Dendritic cell treated with granulocyte-macrophage colony-stimulating factor and Interleukin-4, amounts not matched to agents 40 ng/mL and 50 ng/mL, for 4 days (primary cell): ENCODE measurements around the gene OCA2.

Source experiments
- H3K27ac Mint-ChIP-seq: one replicate; pipeline ENCODE4 v1.8.0; 2022; ENCODE audit warnings: mild to moderate bottlenecking, mixed read lengths
- H3K27me3 Mint-ChIP-seq: one replicate; pipeline ENCODE4 v1.8.0; 2022; ENCODE audit warnings: mild to moderate bottlenecking, mixed read lengths
- H3K36me3 Mint-ChIP-seq: one replicate; pipeline ENCODE4 v1.8.0; 2022; ENCODE audit warnings: low read depth, mixed read lengths
- H3K4me1 Mint-ChIP-seq: one replicate; pipeline ENCODE4 v1.8.0; 2022; ENCODE audit warnings: low read depth, mixed read lengths
- H3K4me3 Mint-ChIP-seq: one replicate; pipeline ENCODE4 v1.8.0; 2022; ENCODE audit warnings: mild to moderate bottlenecking, moderate library complexity, mixed read lengths
- H3K9me3 Mint-ChIP-seq: one replicate; pipeline ENCODE4 v1.8.0; 2022; ENCODE audit warnings: mixed read lengths
- intact Hi-C: fragments of 100-400 bp; cut with micrococcal nuclease; formaldehyde crosslinking; loops from one replicate; pipeline ENCODE4 v1.15.0; 2022

The OCA2 gene

GRCh38 chr15:27833178-27833577 lies 265.9 kb downstream of the OCA2 start:
- H3K27ac Mint-ChIP-seq = no peak overlapping the region
- H3K4me1 Mint-ChIP-seq = no peaks in the 10 kb centered on the region

GRCh38 chr15:27832237-27832596 lies 266.9 kb downstream of the OCA2 start:
- Mint-ChIP-seq H3K27me3 (no peaks in the 10 kb centered on the region), H3K9me3 (peaks cover 36% of the 10 kb centered on the region), H3K4me3 (no peak overlapping the region), H3K4me1 (no peaks in the 10 kb centered on the region), H3K36me3 (no peaks in the 10 kb centered on the region), H3K27ac (no peak overlapping the region)
- intact Hi-C loops = no loop called here

More at GRCh38 chr15:27833178-27833577, 265.9 kb downstream of the OCA2 start:
- no peak overlapping the region for H3K4me3 Mint-ChIP-seq
- intact Hi-C loops = no loop called here
- peaks cover 36% of the 10 kb centered on the region for H3K9me3 Mint-ChIP-seq
- H3K36me3 Mint-ChIP-seq = no peaks in the 10 kb centered on the region
- H3K27me3 Mint-ChIP-seq = no peaks in the 10 kb centered on the region

- H3K4me3 Mint-ChIP-seq = no peak overlapping the region
- H3K36me3 Mint-ChIP-seq = no peaks in the 10 kb centered on the region
- no peak overlapping the region for H3K27ac Mint-ChIP-seq
- H3K27me3 Mint-ChIP-seq = no peaks in the 10 kb centered on the region
- no peaks in the 10 kb centered on the region for H3K4me1 Mint-ChIP-seq
- peaks cover 35% of the 10 kb centered on the region for H3K9me3 Mint-ChIP-seq
- intact Hi-C loops = no loop called here
These were observed 267.5 kb downstream of the OCA2 start for GRCh38 chr15:27831384-27832236.

- H3K9me3 Mint-ChIP-seq = peaks cover 15% of the 10 kb centered on the region
These were observed 270.4 kb downstream of the OCA2 start for GRCh38 chr15:27828746-27829145.

GRCh38 chr15:27826902-27827714 lies 272.0 kb downstream of the OCA2 start:
- no peak overlapping the region for H3K4me3 Mint-ChIP-seq
- H3K27ac Mint-ChIP-seq = no peak overlapping the region
- H3K36me3 Mint-ChIP-seq = no peaks in the 10 kb centered on the region
- no peaks in the 10 kb centered on the region for H3K27me3 Mint-ChIP-seq
- intact Hi-C loops = no loop called here
- H3K9me3 Mint-ChIP-seq = peaks cover 8% of the 10 kb centered on the region
- H3K4me1 Mint-ChIP-seq = no peaks in the 10 kb centered on the region

More at GRCh38 chr15:27828746-27829145, 270.4 kb downstream of the OCA2 start:
- Mint-ChIP-seq H3K4me1 (no peaks in the 10 kb centered on the region), H3K36me3 (no peaks in the 10 kb centered on the region), H3K27me3 (no peaks in the 10 kb centered on the region), H3K4me3 (no peak overlapping the region), H3K27ac (no peak overlapping the region)
- intact Hi-C loops = no loop called here

- intact Hi-C loops = no loop called here
- no peaks in the 10 kb centered on the region for H3K4me1 Mint-ChIP-seq
These were observed 272.7 kb downstream of the OCA2 start for GRCh38 chr15:27826411-27826810.

GRCh38 chr15:27824841-27825422 lies 274.2 kb downstream of the OCA2 start:
- Mint-ChIP-seq H3K4me3 (no peak overlapping the region), H3K4me1 (no peaks in the 10 kb centered on the region), H3K36me3 (no peaks in the 10 kb centered on the region), H3K9me3 (peaks cover 8% of the 10 kb centered on the region), H3K27me3 (no peaks in the 10 kb centered on the region), H3K27ac (no peak overlapping the region)
- intact Hi-C loops = no loop called here

More at GRCh38 chr15:27826411-27826810, 272.7 kb downstream of the OCA2 start:
- no peaks in the 10 kb centered on the region for H3K27me3 Mint-ChIP-seq
- H3K9me3 Mint-ChIP-seq = peaks cover 1% of the 10 kb centered on the region
- H3K36me3 Mint-ChIP-seq = no peaks in the 10 kb centered on the region
- H3K27ac Mint-ChIP-seq = no peak overlapping the region
- H3K4me3 Mint-ChIP-seq = no peak overlapping the region

- Mint-ChIP-seq H3K27me3 (no peaks in the 10 kb centered on the region), H3K4me1 (no peaks in the 10 kb centered on the region), H3K4me3 (no peak overlapping the region), H3K27ac (no peak overlapping the region), H3K9me3 (peaks cover 38% of the 10 kb centered on the region), H3K36me3 (no peaks in the 10 kb centered on the region)
- intact Hi-C loops = no loop called here
These were observed 277.8 kb downstream of the OCA2 start for GRCh38 chr15:27821273-27821672.

- intact Hi-C loops = no loop called here
- H3K9me3 Mint-ChIP-seq = peaks cover 39% of the 10 kb centered on the region
- H3K27me3 Mint-ChIP-seq = no peaks in the 10 kb centered on the region
- no peaks in the 10 kb centered on the region for H3K36me3 Mint-ChIP-seq
- no peak overlapping the region for H3K4me3 Mint-ChIP-seq
- H3K27ac Mint-ChIP-seq = no peak overlapping the region
- H3K4me1 Mint-ChIP-seq = no peaks in the 10 kb centered on the region
These were observed 278.4 kb downstream of the OCA2 start for GRCh38 chr15:27820722-27821121.

- no peaks in the 10 kb centered on the region for H3K4me1 Mint-ChIP-seq
- H3K27ac Mint-ChIP-seq = no peak overlapping the region
- H3K4me3 Mint-ChIP-seq = no peak overlapping the region
- intact Hi-C loops = no loop called here
- H3K36me3 Mint-ChIP-seq = no peaks in the 10 kb centered on the region
- no peaks in the 10 kb centered on the region for H3K27me3 Mint-ChIP-seq
- H3K9me3 Mint-ChIP-seq = peaks cover 39% of the 10 kb centered on the region
These were observed 278.9 kb downstream of the OCA2 start for GRCh38 chr15:27820232-27820631.

- Mint-ChIP-seq H3K27me3 (no peaks in the 10 kb centered on the region), H3K9me3 (peaks cover 39% of the 10 kb centered on the region), H3K36me3 (no peaks in the 10 kb centered on the region), H3K27ac (no peak overlapping the region), H3K4me1 (no peaks in the 10 kb centered on the region), H3K4me3 (no peak overlapping the region)
- intact Hi-C loops = no loop called here
These were observed 281.9 kb downstream of the OCA2 start for GRCh38 chr15:27817258-27817657.

GRCh38 chr15:27816790-27817189 lies 282.3 kb downstream of the OCA2 start:
- H3K4me3 Mint-ChIP-seq = no peak overlapping the region
- H3K27me3 Mint-ChIP-seq = no peaks in the 10 kb centered on the region
- H3K27ac Mint-ChIP-seq = no peak overlapping the region
- peaks cover 39% of the 10 kb centered on the region for H3K9me3 Mint-ChIP-seq
- H3K4me1 Mint-ChIP-seq = no peaks in the 10 kb centered on the region
- intact Hi-C loops = no loop called here
- no peaks in the 10 kb centered on the region for H3K36me3 Mint-ChIP-seq

GRCh38 chr15:27815035-27815434 lies 284.1 kb downstream of the OCA2 start:
- no peaks in the 10 kb centered on the region for H3K27me3 Mint-ChIP-seq

GRCh38 chr15:27813139-27813538 lies 286.0 kb downstream of the OCA2 start:
- intact Hi-C loops = no loop called here
- Mint-ChIP-seq H3K4me1 (no peaks in the 10 kb centered on the region), H3K27me3 (no peaks in the 10 kb centered on the region), H3K9me3 (peaks cover 30% of the 10 kb centered on the region), H3K4me3 (no peak overlapping the region), H3K27ac (no peak overlapping the region), H3K36me3 (no peaks in the 10 kb centered on the region)

More at GRCh38 chr15:27815035-27815434, 284.1 kb downstream of the OCA2 start:
- Mint-ChIP-seq H3K4me1 (no peaks in the 10 kb centered on the region), H3K4me3 (no peak overlapping the region), H3K36me3 (no peaks in the 10 kb centered on the region), H3K9me3 (peaks cover 32% of the 10 kb centered on the region), H3K27ac (no peak overlapping the region)
- intact Hi-C loops = no loop called here
